H9 (cell line): ENCODE results near the gene LPO. TPM values are rescaled to one million over a fixed set of nuclear protein-coding genes. Genes with fewer than 3 reads are reported as not detected.

Source experiments
- DNase-seq: peaks from one replicate; pipeline ENCODE4 v3.0.0-alpha.2; 2017
- H2AFZ ChIP-seq: one replicate; pipeline ENCODE4 v1.6.1; 2013; ENCODE audit warnings: mild to moderate bottlenecking, low read length, control low read depth, moderate library complexity
- H2AK5ac ChIP-seq: 2 replicates; pipeline ENCODE4 v1.6.1; 2013; ENCODE audit warnings: low read length, control low read depth, mixed read lengths; ENCODE audit not compliant: insufficient read length
- H2BK120ac ChIP-seq: one replicate; pipeline ENCODE4 v1.6.1; 2013; ENCODE audit warnings: low read depth, mild to moderate bottlenecking, low read length, control low read depth, inconsistent platforms; ENCODE audit not compliant: poor library complexity, severe bottlenecking
- H2BK12ac ChIP-seq: 2 replicates; pipeline ENCODE4 v1.6.1; 2013; ENCODE audit warnings: low read length, control low read depth, mixed read lengths, low read depth; ENCODE audit not compliant: insufficient read length
- H2BK15ac ChIP-seq: 2 replicates; pipeline ENCODE4 v1.6.1; 2013; ENCODE audit warnings: low read depth, low read length, control low read depth
- H2BK20ac ChIP-seq: one replicate; pipeline ENCODE4 v1.6.1; 2013; ENCODE audit warnings: low read depth, mild to moderate bottlenecking, low read length, control low read depth, inconsistent platforms; ENCODE audit not compliant: poor library complexity, severe bottlenecking
- H2BK5ac ChIP-seq: 2 replicates; pipeline ENCODE4 v1.6.1; 2013; ENCODE audit warnings: low read length, control low read depth, mixed read lengths; ENCODE audit not compliant: insufficient read length
- H3K14ac ChIP-seq: 2 replicates; pipeline ENCODE4 v1.6.1; 2013; ENCODE audit warnings: low read length, control low read depth; ENCODE audit not compliant: insufficient read depth
- H3K18ac ChIP-seq: 2 replicates; pipeline ENCODE4 v1.6.1; 2013; ENCODE audit warnings: low read depth, mild to moderate bottlenecking, mixed read lengths, low read length, control low read depth; ENCODE audit not compliant: insufficient read length
- H3K23ac ChIP-seq: 2 replicates; pipeline ENCODE4 v1.6.1; 2013; ENCODE audit warnings: low read length, control low read depth, mixed read lengths, low read depth; ENCODE audit not compliant: insufficient read length
- H3K23me2 ChIP-seq: 2 replicates; pipeline ENCODE4 v1.6.1; 2013; ENCODE audit warnings: low read depth, mild to moderate bottlenecking, mixed read lengths, low read length, control low read depth; ENCODE audit not compliant: insufficient read length, poor library complexity, severe bottlenecking
- H3K27ac ChIP-seq: 2 replicates; pipeline ENCODE4 v1.5.1; 2013; ENCODE audit warnings: low read length, control low read depth, mixed read lengths, low read depth; ENCODE audit not compliant: insufficient read length
- H3K27me3 ChIP-seq: 2 replicates; pipeline ENCODE4 v1.6.1; 2013; ENCODE audit warnings: low read length, control low read depth, inconsistent platforms; ENCODE audit not compliant: insufficient read depth
- H3K4ac ChIP-seq: 2 replicates; pipeline ENCODE4 v1.6.1; 2013; ENCODE audit warnings: low read depth, mild to moderate bottlenecking, control low read depth, inconsistent platforms, low read length, moderate library complexity
- H3K4me1 ChIP-seq: 2 replicates; pipeline ENCODE4 v1.6.1; 2013; ENCODE audit warnings: low read length, control low read depth, inconsistent platforms; ENCODE audit not compliant: insufficient read depth
- H3K4me2 ChIP-seq: 2 replicates; pipeline ENCODE4 v1.6.1; 2013; ENCODE audit warnings: low read length, control low read depth, mixed read lengths; ENCODE audit not compliant: insufficient read length, insufficient read depth
- H3K56ac ChIP-seq: 2 replicates; pipeline ENCODE4 v1.6.1; 2013; ENCODE audit warnings: low read depth, mild to moderate bottlenecking, mixed read lengths, low read length, control low read depth; ENCODE audit not compliant: insufficient read length
- H3K79me1 ChIP-seq: 2 replicates; pipeline ENCODE4 v1.6.1; 2013; ENCODE audit warnings: low read depth, mild to moderate bottlenecking, moderate library complexity, low read length, control low read depth, inconsistent platforms; ENCODE audit not compliant: insufficient read depth, poor library complexity, severe bottlenecking
- H3K79me2 ChIP-seq: 2 replicates; pipeline ENCODE4 v1.6.1; 2013; ENCODE audit warnings: low read length, control low read depth, inconsistent platforms; ENCODE audit not compliant: insufficient read depth
- H3K9ac ChIP-seq: 2 replicates; pipeline ENCODE4 v1.6.1; 2013; ENCODE audit warnings: low read length, control low read depth, mixed read lengths; ENCODE audit not compliant: insufficient read length; ENCODE audit errors: extremely low read depth
- H3K9me3 ChIP-seq: one replicate; pipeline ENCODE4 v1.6.1; 2013; ENCODE audit warnings: low read depth, low read length, inconsistent platforms; ENCODE audit not compliant: control insufficient read depth
- H3T11ph ChIP-seq: one replicate; pipeline ENCODE4 v1.6.1; 2013; ENCODE audit warnings: mild to moderate bottlenecking, low read length, control low read depth, inconsistent platforms
- H4K20me1 ChIP-seq: one replicate; pipeline ENCODE4 v1.6.1; 2013; ENCODE audit not compliant: control insufficient read depth, insufficient read length, insufficient read depth
- H4K5ac ChIP-seq: 2 replicates; pipeline ENCODE4 v1.6.1; 2013; ENCODE audit warnings: low read depth, mild to moderate bottlenecking, mixed read lengths, low read length, control low read depth; ENCODE audit not compliant: insufficient read length
- H4K8ac ChIP-seq: replicated peaks from 2 replicates; pipeline ENCODE4 v1.6.1; 2013; ENCODE audit warnings: low read length, control low read depth, mixed read lengths, low read depth; ENCODE audit not compliant: insufficient read length
- H4K91ac ChIP-seq: 2 replicates; pipeline ENCODE4 v1.6.1; 2013; ENCODE audit warnings: low read depth, mild to moderate bottlenecking, moderate library complexity, mixed read lengths, low read length, control low read depth; ENCODE audit not compliant: insufficient read length
- H3K27ac Mint-ChIP-seq, 3 experiments: 2 replicates in 2 of 3; 3 replicates in 1 of 3; pipeline ENCODE4 v1.8.0; 2020 to 2021; ENCODE audit warnings: mixed read lengths in 3 of 3, mild to moderate bottlenecking in 1 of 3, moderate library complexity in 1 of 3
- H3K27me3 Mint-ChIP-seq: 2 replicates; pipeline ENCODE4 v1.8.0; 2021; ENCODE audit warnings: low read depth, mild to moderate bottlenecking, moderate library complexity, mixed read lengths
- H3K36me3 Mint-ChIP-seq, 3 experiments: 2 replicates in 2 of 3; 3 replicates in 1 of 3; pipeline ENCODE4 v1.8.0; 2020 to 2021; ENCODE audit warnings: low read depth in 3 of 3, mixed read lengths in 3 of 3; ENCODE audit not compliant: insufficient read depth in 1 of 3
- H3K4me1 Mint-ChIP-seq, 2 experiments: 2 replicates each; pipeline ENCODE4 v1.8.0; 2020; ENCODE audit warnings: mixed read lengths in 2 of 2
- H3K4me3 Mint-ChIP-seq, 2 experiments: 2 replicates in 1 of 2; 3 replicates in 1 of 2; pipeline ENCODE4 v1.8.0; 2020 to 2021; ENCODE audit warnings: mild to moderate bottlenecking in 2 of 2, mixed read lengths in 2 of 2, moderate library complexity in 1 of 2
- H3K9me3 Mint-ChIP-seq, 2 experiments: 2 replicates in 1 of 2; 3 replicates in 1 of 2; pipeline ENCODE4 v1.8.0; 2020; ENCODE audit warnings: mild to moderate bottlenecking in 2 of 2, mixed read lengths in 2 of 2, moderate library complexity in 1 of 2
- CTCF ChIP-seq: fragments of 200-600 bp; sonication (generic); conservative IDR thresholded peaks from 3 replicates; pipeline ENCODE4 v1.8.0; 2021; ENCODE audit warnings: antibody characterized with exemption, mild to moderate bottlenecking
- WGBS: extraction: QIAGEN DNeasy Blood & Tissue Kit; methylation state at CpG from one replicate; pipeline ENCODE4 v1.1.7; 2013; ENCODE audit warnings: missing lambda C conversion rate, low lambda C conversion rate, mixed read lengths; ENCODE audit not compliant: insufficient read length; ENCODE audit errors: extremely low coverage; 5-methylcytosine and 5-hydroxymethylcytosine counted together
- total RNA-seq: library from RNA; stranded (reverse); gene quantifications from 2 replicates; pipeline ENCODE4 v1.2.1, GENCODE V29; 2021

The LPO gene
- total RNA-seq, 1 experiment from 2014 or later, result 0.17 TPM

DNA sequence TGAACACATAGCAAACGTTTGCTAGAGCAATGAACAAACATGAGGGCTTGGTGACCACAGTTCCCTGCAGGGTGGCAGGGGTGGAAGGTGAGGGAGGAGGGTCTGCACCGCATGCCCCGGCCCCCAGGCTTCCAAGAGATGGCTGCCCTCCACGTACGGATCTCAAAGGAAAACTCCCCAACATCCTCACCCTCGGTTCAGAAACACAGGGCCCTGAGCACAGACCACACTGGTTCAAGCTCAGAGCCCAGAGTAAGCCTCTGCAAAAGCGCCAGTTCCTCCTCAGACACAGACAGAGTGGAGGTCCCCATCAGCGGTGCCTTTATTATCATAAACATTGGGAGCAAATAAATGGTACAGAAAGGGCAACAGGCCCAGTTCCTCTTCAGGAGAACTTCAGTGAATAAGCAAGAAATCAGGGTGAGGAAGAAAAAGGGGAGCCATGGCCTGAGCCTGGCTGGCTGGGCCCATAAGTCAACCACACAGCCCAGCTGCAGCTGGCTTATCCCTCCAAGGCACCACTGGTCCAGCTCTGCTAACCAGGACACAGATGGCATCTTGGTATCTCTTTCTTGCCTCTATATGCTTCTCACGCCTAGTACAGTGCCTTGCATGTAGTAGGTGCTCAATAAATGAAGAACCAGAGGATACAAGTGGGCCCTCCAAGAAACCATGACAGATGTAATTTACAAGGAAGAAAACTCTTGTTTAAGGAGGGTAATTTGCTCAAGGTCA, 31.3 kb downstream of the LPO start:
- no peak overlapping the region for H3K56ac ChIP-seq
- H3K79me1 ChIP-seq, result no peaks in the 10 kb centered on the region
- Mint-ChIP-seq H3K4me1 (no peaks in the 10 kb centered on the region), H3K27ac (no peak overlapping the region), H3K4me3 (no peak overlapping the region), H3K36me3 (no peaks in the 10 kb centered on the region), H3K9me3 (no peaks in the 10 kb centered on the region), H3K27me3 (peaks cover 19% of the 10 kb centered on the region)
- H3T11ph ChIP-seq, result no peak overlapping the region
- H3K4me1 ChIP-seq, result no peaks in the 10 kb centered on the region
- H2BK20ac ChIP-seq, result no peak overlapping the region
- H3K14ac ChIP-seq, result no peak overlapping the region
- no peak overlapping the region for H2BK12ac ChIP-seq
- no peaks in the 10 kb centered on the region for H3K79me2 ChIP-seq
- no peak overlapping the region for H2BK120ac ChIP-seq
- no peaks in the 10 kb centered on the region for H4K20me1 ChIP-seq
- H3K27ac ChIP-seq, result no peak overlapping the region
- no peaks in the 10 kb centered on the region for H3K23me2 ChIP-seq
- no peak overlapping the region for H3K4me2 ChIP-seq
- no peak overlapping the region for H4K8ac ChIP-seq
- H3K23ac ChIP-seq, result no peak overlapping the region
- H2AK5ac ChIP-seq, result no peak overlapping the region
- DNase-seq, result no peak
- no peak overlapping the region for H3K18ac ChIP-seq
- no peaks in the 10 kb centered on the region for H3K9me3 ChIP-seq
- H3K27me3 ChIP-seq, result no peaks in the 10 kb centered on the region
- H4K91ac ChIP-seq, result no peak overlapping the region
- H3K9ac ChIP-seq, result no peak overlapping the region
- no peak overlapping the region for H2BK5ac ChIP-seq
- no peak overlapping the region for H4K5ac ChIP-seq
- H2BK15ac ChIP-seq, result no peak overlapping the region
- no CpG with 5 or more reads among the region's 9 CpGs for WGBS
- TF ChIP-seq CTCF, result no peak
- H2AFZ ChIP-seq, result no peak overlapping the region
- no peak overlapping the region for H3K4ac ChIP-seq
